C4-2B (cell line): Measurements from ENCODE around the gene PDSS2.
A peak's percentile ranks its signal among the peaks of the same experiment; 100 is the strongest.
"Not testable (repeated sequence)": the region's sequence is repeated elsewhere in the genome, so short reads cannot be mapped to it uniquely, and the experiment has no call there.

Experiments used
- H3K27ac ChIP-seq: fragments of 450-650 bp; 2 replicates; pipeline ENCODE4 v1.5.1; 2017
- ZFX ChIP-seq: fragments of 450-650 bp; IDR thresholded peaks from 2 replicates; pipeline ENCODE4 v1.6.1; 2017
- TF ChIP-seq, protein P1 (sequence below): fragments of 450-650 bp; conservative IDR thresholded peaks from 2 replicates; pipeline ENCODE4 v1.5.1; 2017; ENCODE audit warnings: mild to moderate bottlenecking

Gene PDSS2

DNA sequence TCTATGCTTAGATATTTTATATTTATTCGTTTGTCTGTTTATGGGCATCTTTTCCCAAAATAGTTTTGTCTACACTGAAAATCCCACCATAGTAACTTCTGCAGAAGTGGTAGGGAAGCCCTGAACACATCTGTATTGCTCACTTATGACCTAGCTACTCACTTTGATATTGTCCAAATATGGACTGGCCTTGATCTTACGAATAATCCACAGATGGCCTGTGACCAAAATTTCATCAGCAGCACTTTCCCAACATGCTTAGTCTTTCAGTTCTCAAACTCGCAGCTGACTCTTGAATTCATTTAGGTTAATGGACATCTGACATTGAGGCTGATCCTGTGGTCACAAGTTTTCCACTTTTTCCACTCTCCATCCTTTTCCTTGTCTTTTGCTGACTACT lies 263.2 kb downstream of the PDSS2 start:
- no peak for TF ChIP-seq ZFX
- no peak overlapping the region for H3K27ac ChIP-seq

DNA sequence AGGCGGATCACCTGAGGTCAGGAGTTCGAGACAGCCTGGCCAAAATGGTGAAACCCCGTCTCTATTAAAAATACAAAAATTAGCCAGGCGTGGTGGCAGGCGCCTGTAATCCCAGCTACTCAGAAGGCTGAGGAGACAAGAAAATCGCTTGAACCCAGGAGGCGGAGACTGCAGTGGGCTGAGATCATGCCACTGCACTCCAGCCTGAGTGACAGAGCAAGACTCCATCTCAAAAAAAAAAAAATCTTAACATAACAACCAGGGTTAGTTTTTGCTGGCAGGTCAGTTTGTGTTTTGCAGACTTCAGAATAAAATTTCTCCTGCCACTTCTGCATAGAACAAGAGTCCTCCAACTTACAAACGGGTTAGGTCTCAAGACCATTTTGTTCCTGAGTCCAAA lies 264.6 kb downstream of the PDSS2 start:
- H3K27ac ChIP-seq: not testable (repeated sequence)

DNA sequence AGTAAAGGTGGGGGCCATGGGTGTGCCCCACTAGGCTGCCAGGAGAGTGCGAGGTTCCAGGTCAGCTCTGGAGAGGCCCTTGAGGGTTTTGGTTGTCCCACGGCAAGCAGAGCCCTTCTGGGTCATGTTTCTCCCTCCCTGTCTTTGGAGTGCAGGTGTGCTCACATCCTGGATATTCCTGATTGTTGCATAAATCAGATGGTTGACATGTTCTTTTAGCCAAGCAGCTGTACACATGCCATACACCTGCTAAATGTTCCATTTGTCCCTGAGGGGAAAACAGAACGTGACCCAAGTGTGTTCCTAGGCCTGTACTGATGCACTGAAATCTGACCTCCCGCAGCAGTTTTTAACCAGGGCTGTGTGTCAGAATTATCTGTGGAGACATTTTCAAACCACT lies 266.5 kb downstream of the PDSS2 start:
- TF ChIP-seq, protein P1, sequence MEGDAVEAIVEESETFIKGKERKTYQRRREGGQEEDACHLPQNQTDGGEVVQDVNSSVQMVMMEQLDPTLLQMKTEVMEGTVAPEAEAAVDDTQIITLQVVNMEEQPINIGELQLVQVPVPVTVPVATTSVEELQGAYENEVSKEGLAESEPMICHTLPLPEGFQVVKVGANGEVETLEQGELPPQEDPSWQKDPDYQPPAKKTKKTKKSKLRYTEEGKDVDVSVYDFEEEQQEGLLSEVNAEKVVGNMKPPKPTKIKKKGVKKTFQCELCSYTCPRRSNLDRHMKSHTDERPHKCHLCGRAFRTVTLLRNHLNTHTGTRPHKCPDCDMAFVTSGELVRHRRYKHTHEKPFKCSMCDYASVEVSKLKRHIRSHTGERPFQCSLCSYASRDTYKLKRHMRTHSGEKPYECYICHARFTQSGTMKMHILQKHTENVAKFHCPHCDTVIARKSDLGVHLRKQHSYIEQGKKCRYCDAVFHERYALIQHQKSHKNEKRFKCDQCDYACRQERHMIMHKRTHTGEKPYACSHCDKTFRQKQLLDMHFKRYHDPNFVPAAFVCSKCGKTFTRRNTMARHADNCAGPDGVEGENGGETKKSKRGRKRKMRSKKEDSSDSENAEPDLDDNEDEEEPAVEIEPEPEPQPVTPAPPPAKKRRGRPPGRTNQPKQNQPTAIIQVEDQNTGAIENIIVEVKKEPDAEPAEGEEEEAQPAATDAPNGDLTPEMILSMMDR: no peak
- TF ChIP-seq ZFX: no peak
- no peak overlapping the region for H3K27ac ChIP-seq

DNA sequence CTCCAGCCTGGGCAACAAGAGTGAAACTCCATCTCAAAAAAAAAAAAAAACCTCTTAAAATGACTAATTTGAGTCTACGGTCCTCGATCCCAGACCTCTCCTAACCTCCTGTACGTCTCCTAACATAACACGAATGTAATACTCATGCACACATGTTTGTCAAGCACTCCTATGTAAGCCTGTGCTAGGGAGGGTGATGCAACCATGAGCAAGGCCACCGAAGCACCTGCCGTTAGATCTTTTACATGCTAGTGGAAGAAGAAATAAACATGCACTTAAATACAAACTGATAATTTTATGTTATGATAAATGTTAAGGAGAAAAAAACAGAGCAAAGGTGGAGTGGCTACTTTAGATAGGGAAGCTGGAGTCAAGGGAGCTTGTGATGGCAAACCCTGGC lies 271.7 kb downstream of the PDSS2 start:
- H3K27ac ChIP-seq: no peak overlapping the region
- TF ChIP-seq ZFX: no peak
- TF ChIP-seq, protein P1: no peak

- no peak overlapping the region for H3K27ac ChIP-seq
- TF ChIP-seq, protein P1: no peak
- no peak for TF ChIP-seq ZFX
These were observed 273.3 kb downstream of the PDSS2 start for GRCh38 chr6:107186047-107186446.

DNA sequence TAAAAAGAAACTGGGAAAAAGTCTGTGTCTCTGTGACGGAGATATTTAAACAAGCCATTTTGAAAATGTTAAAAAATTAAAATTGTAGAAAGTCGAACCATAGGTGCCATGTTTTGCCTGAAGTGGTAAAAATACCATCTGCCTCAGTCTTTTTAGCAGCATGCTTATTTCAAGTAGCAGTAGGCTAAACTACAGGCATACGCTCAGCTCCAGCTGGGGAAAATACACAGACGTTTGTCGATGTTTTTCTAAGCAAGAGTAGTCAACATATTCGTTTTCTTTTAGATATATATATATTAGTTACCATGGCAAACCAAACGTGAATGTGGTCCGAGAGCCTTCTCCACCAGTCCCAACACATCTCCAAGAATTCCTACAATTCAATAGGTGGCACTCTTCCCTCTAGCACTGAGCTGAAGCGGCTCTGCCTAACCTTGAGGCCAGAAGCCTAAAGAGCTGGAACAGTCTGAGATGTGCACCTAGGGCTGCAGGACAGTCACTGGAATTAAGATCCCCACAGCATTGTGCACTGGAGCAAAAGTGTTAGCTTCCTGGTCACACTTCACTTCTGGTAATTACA lies 273.9 kb downstream of the PDSS2 start:
- H3K27ac ChIP-seq: no peak overlapping the region
- TF ChIP-seq, protein P1: peak; percentile 69
- TF ChIP-seq ZFX: no peak

DNA sequence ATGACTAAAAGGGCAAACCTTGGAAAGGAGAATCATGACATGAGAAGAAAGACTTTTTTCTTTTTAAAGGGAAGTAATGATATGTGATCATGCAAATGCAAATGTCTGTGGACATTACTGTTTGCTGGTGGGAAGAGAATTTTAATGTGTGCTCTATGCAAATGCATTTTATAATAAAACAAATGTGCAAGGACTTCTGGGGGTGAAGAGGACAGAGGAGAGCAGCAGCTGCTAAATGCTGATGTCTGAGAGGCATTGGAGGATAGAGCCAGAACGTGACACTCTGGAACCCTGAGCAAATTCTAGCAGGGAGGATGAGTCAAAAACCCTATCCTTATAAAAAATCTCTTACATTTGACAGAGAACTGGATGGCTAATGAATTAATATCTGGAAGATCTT lies 274.9 kb downstream of the PDSS2 start:
- no peak overlapping the region for H3K27ac ChIP-seq

DNA sequence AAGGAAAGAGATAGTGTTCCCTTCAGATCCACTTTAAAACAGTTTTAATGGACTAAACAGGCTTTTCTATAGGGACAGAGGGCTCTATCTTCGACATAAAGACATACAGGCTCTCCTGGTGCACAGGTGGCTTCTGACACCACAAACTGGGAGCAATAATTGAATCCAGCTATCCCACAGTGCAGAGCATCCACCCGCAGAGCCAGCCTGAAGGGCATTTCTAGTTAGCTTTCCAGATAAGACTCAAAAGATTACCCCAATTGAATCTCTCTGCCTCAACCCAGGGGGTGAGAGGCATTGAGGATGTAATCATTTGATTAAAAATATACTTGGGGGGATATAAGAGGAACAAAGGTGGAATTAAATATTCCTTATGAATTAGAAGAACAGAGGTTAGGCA lies 279.3 kb downstream of the PDSS2 start:
- TF ChIP-seq, protein P1: no peak
- TF ChIP-seq ZFX: no peak
- no peak overlapping the region for H3K27ac ChIP-seq

More for the DNA sequence above, 274.9 kb downstream of the PDSS2 start:
- no peak for TF ChIP-seq ZFX
- TF ChIP-seq, protein P1: no peak
